ENCODE results near the gene ZNF22. TPM values are rescaled to one million over a fixed set of nuclear protein-coding genes. Genes with fewer than 3 reads are reported as not detected.

Gene ZNF22
- total RNA-seq, 1 donor: 21.2 TPM

DNA sequence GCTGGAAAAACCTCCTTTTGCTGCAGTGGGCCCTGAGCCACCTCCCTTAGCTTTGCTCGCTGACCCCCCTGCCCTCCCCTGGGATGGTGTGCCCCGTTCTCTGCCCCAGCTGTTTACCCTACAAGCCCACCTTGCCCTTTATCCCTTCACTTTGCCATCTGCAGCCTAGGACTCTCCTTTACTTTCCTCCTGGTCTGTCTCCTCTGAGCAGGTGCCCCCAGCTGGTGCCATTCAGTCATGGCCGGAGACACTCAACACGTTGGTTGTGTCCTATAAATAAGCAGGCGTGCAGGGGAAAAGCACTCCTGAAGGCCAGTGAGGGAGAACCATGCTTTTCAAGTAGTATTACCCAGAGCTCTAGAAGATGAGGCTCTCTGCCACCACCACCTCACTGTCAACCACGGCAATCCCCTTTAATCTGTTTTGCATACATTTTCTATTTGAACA, 35.0 kb upstream of the ZNF22 start:
- TF ChIP-seq, protein P1, sequence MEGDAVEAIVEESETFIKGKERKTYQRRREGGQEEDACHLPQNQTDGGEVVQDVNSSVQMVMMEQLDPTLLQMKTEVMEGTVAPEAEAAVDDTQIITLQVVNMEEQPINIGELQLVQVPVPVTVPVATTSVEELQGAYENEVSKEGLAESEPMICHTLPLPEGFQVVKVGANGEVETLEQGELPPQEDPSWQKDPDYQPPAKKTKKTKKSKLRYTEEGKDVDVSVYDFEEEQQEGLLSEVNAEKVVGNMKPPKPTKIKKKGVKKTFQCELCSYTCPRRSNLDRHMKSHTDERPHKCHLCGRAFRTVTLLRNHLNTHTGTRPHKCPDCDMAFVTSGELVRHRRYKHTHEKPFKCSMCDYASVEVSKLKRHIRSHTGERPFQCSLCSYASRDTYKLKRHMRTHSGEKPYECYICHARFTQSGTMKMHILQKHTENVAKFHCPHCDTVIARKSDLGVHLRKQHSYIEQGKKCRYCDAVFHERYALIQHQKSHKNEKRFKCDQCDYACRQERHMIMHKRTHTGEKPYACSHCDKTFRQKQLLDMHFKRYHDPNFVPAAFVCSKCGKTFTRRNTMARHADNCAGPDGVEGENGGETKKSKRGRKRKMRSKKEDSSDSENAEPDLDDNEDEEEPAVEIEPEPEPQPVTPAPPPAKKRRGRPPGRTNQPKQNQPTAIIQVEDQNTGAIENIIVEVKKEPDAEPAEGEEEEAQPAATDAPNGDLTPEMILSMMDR (IDR thresholded peaks at IDR 0.05; ENCODE audit: insufficient read depth, low read depth, low read length): no peak
- no peak for DNase-seq (ENCODE audit: low read depth)
- H3K4me3 ChIP-seq (ENCODE audit: low read depth, low read length): no peak overlapping the region

DNA sequence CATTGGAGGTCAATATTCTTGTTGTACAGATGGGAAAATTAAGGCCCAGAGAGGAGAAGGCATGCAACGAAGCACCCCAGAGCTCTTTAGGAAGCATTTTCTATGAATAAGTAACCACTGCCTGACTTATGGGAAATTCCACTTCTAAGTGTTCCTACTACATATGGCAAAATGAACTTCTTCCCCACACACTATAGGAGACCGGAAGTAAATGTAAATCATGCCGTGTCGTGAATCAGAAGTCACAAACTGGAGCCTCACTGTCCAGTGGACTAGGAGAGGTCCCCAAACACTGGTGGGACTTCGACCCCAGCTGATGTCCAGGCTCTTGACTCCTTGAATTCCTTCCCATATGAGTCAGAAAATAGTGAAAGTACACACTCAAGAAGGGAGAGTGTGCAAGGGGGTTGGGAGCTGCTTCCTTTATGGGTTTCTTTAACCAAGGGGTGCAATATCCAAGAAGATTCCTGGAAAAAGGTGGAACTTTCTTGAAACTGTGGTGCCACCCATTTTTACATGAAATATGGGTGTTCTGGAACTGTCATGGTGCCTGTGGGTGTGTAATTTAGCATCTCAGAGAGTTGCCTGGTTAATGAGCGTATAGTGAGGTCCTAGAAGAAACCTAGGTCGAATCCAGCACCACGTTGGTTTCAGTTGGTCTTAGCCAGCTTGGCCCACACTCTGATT, 34.5 kb upstream of the ZNF22 start:
- no peak overlapping the region for H3K4me3 ChIP-seq (ENCODE audit: low read depth, low read length)
- DNase-seq (ENCODE audit: low read depth): peak; percentile 16
- TF ChIP-seq, protein P1 (IDR thresholded peaks at IDR 0.05; ENCODE audit: insufficient read depth, low read depth, low read length): no peak

DNA sequence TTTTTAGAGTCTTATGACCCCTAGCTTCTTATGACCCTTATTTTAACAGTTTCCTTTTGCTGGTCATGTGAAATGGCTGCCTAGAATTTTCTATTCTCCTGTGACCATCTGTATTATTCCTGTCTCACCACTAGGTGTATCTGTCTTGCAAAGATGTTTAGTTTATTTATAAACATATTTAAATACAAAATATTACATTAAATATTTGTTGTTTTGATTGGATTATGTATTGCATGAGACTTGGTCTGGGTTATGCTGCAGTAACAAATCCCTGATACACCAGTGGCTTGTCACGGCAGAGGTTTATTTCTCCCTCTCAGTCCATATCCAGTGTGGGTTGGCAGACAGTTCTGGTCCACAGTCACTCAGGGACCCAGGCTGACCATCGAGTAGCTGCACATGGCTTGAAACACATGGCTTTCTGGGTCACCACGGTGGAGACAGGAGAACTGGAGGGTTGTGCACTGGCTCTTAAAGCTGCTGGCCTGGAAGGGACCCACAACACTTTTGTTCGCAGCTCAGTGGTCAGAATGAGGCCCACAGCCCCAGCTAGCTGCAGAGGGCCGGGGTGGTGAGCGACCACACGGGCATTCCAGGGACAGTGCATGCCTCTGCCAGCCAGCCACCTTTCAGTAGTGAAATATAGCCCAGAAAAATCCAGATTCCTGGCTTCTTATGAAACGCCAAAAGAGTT, 33.8 kb upstream of the ZNF22 start:
- H3K4me3 ChIP-seq (ENCODE audit: low read depth, low read length): no peak overlapping the region
- TF ChIP-seq, protein P1 (IDR thresholded peaks at IDR 0.05; ENCODE audit: insufficient read depth, low read depth, low read length): peak; percentile 3
- DNase-seq (ENCODE audit: low read depth): no peak

DNA sequence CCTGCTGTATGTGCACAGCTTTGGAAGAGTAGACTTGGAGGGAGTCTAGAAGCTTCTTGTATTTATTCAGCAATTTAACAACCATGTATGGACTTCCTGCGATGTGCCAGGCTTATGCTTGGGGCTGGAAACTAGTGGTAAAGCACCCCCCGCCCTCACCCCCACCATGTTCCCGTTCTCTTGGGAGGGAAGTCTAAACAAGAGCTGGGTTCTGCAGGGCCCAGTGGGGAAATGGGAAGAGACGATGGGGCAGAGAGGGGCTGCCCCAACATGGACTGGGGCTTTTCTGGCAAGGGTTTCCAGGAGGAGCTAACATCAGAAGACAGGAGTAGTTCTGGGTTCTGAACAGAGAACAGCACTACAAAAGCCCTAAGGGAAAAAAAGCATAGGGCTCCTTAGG, 33.1 kb upstream of the ZNF22 start:
- no peak overlapping the region for H3K4me3 ChIP-seq (ENCODE audit: low read depth, low read length)
- TF ChIP-seq, protein P1 (IDR thresholded peaks at IDR 0.05; ENCODE audit: insufficient read depth, low read depth, low read length): no peak
- DNase-seq (ENCODE audit: low read depth): no peak

DNA sequence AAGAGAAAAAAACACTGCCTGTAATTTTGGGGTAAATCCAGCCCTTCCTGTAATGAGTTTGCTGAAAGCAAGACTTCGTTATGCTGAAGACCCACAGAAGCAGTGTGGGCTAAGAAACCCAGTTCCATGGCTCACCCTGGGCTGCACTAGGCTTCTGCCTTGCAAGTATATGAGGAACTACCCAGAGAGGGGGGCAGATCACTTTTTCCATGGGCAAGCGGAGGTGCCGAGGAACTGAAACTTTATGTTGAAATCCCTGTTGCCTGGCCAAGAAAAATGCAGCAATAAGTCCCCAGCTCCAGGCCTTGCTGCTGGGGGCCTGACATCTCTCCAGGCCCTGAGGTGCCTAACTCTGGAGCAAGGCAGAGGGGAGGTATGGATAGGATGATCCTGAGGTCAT, 32.6 kb upstream of the ZNF22 start:
- peak; percentile 50 for DNase-seq (ENCODE audit: low read depth)
- TF ChIP-seq, protein P1 (IDR thresholded peaks at IDR 0.05; ENCODE audit: insufficient read depth, low read depth, low read length): no peak
- no peak overlapping the region for H3K4me3 ChIP-seq (ENCODE audit: low read depth, low read length)

DNA sequence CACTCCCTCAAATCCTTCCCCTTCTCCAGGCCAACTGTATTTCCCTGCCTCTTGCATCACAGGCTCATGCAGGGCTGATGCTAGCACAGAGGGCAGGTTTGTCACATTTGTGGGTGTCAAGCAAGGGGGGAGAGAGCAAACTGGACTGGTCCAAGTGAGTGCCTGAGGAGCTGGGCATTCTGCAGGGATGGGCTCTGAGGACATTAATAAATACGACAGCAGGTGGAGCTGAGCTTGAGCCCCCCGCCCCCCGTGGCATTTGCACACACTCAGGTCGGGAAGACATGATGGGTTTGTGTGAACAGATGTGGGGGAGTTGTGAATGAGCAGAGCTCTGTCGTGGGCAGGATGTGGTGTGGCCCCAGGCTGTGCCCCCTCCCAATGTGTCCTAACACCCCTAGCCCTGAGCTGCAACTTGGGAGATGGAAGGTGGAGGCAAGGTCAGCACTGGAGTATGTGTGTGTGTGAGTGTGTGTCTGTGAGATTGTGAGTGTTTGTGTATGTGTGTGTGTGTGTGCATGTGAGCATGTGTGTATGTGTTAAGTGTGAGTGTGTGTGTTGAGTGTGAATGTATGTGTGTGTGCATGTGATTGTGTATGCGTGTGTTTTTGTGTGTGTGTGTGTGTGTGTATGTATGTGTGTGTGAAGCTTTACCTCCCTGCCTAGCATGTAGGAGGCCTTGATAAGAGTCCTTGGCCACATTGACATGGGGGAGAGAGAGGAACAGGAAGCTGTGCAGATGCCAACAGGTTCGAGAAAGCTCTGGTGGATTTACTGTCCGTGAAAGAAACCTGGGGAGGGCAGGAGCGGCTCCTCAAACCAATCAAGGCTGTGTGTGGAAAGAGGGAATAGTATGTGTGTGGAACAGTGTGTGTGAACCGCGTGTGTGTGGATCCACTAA, 32.0 kb upstream of the ZNF22 start:
- H3K4me3 ChIP-seq (ENCODE audit: low read depth, low read length): no peak overlapping the region
- no peak for DNase-seq (ENCODE audit: low read depth)
- TF ChIP-seq, protein P1 (IDR thresholded peaks at IDR 0.05; ENCODE audit: insufficient read depth, low read depth, low read length): no peak
